RWPE1 (cell line): ENCODE results near the gene SLIT3.

ENCODE experiments used
- CTCF ChIA-PET: fragments of 350-600 bp; sonication (Branson Sonifier 250); formaldehyde crosslinking; extraction: SDS; loops from one replicate; lab custom pipeline; 2021; lab: Yijun Ruan, JAX
- POLR2A ChIA-PET: fragments of 400-600 bp; formaldehyde crosslinking; extraction: SDS; loops from one replicate; lab custom pipeline; 2020; ENCODE audit warnings: antibody characterized with exemption; ENCODE audit not compliant: low non-redundant PET; lab: Yijun Ruan, JAX
- DNase-seq: peaks from one replicate; pipeline ENCODE4 v3.0.0; 2012; ENCODE audit warnings: low spot score
- H3K27ac ChIP-seq: fragments of 450-650 bp; 2 replicates; pipeline ENCODE4 v1.5.1; 2017
- CTCF ChIP-seq: fragments of 450-650 bp; conservative IDR thresholded peaks from 2 replicates; pipeline ENCODE4 v1.5.1; 2017; ENCODE audit warnings: low read depth, mild to moderate bottlenecking

SLIT3 gene

GRCh38 chr5:169131616-169132301, 169.2 kb downstream of the SLIT3 start:
- TF ChIP-seq CTCF, result no peak
- H3K27ac ChIP-seq, result no peak overlapping the region
- ChIA-PET POLR2A (no interaction called here), CTCF (interaction anchor here (0.5 to 0.7 kb wide), 3 partner anchors 116 to 1053 kb away, joined by 3 to 4 read pairs (median 3); no protein-coding TSS in a partner anchor)
- DNase-seq, result no peak

- TF ChIP-seq CTCF, result no peak
- DNase-seq, result no peak
- H3K27ac ChIP-seq, result no peak overlapping the region
- POLR2A ChIA-PET, result no interaction called here
- CTCF ChIA-PET, result no interaction called here
Measured at GRCh38 chr5:169128679-169129078, 172.3 kb downstream of the SLIT3 start.

GRCh38 chr5:169127431-169127830, 173.5 kb downstream of the SLIT3 start:
- H3K27ac ChIP-seq, result no peak overlapping the region
- no peak for TF ChIP-seq CTCF
- POLR2A ChIA-PET, result no interaction called here
- CTCF ChIA-PET, result no interaction called here
- DNase-seq, result no peak

GRCh38 chr5:169126481-169127021, 174.4 kb downstream of the SLIT3 start:
- no peak for TF ChIP-seq CTCF
- ChIA-PET POLR2A (no interaction called here), CTCF (no interaction called here)
- H3K27ac ChIP-seq, result no peak overlapping the region
- no peak for DNase-seq

GRCh38 chr5:169125571-169125970, 175.4 kb downstream of the SLIT3 start:
- ChIA-PET POLR2A (no interaction called here), CTCF (no interaction called here)
- TF ChIP-seq CTCF, result no peak
- no peak for DNase-seq
- no peak overlapping the region for H3K27ac ChIP-seq

- no peak for DNase-seq
- no peak for TF ChIP-seq CTCF
- CTCF ChIA-PET, result interaction anchor here (0.6 to 1.5 kb wide), 2 partner anchors 176 to 569 kb away, joined by 3 read pairs; no protein-coding TSS in a partner anchor
- POLR2A ChIA-PET, result no interaction called here
- H3K27ac ChIP-seq, result no peak overlapping the region
Measured at GRCh38 chr5:169122951-169123350, 178.0 kb downstream of the SLIT3 start.
